H1 (cell line): ENCODE data around the gene TLK1. TPM values are rescaled to one million over a fixed set of nuclear protein-coding genes. Genes with fewer than 3 reads are reported as not detected.

ENCODE experiments used
- CTCF ChIA-PET: fragments of 300-600 bp; sonication (Branson Sonifier 250); formaldehyde crosslinking; loops from one replicate; lab custom pipeline; 2021; ENCODE audit not compliant: partially characterized antibody; lab: Charles Lee
- POLR2A ChIA-PET: fragments of 300-600 bp; sonication (Branson Sonifier 250); formaldehyde crosslinking; loops from one replicate; lab custom pipeline; 2021; ENCODE audit warnings: inconsistent platforms; ENCODE audit not compliant: partially characterized antibody; lab: Charles Lee
- DNase-seq, 2 experiments: peaks; one replicate each; pipeline versions ENCODE4 v3.0.0 to v3.0.0-alpha.2; 2010 to 2022; ENCODE audit warnings: low spot score in 2 of 2, low read depth in 1 of 2, mixed read lengths in 1 of 2
- FAIRE-seq: peaks from 2 replicates; lab custom pipeline; 2011; peaks lifted over from hg19 to GRCh38; lab: Jason Lieb, UNC
- H2AFZ ChIP-seq: 2 replicates; pipeline ENCODE4 v1.8.1; 2012; ENCODE audit warnings: low read length, inconsistent platforms
- H2AK5ac ChIP-seq: 2 replicates; pipeline ENCODE4 v1.6.1; 2013; ENCODE audit warnings: low read depth, low read length
- H2BK120ac ChIP-seq: replicated peaks from 2 replicates; pipeline ENCODE3; 2013; ENCODE audit warnings: low read depth, low read length, inconsistent platforms
- H2BK12ac ChIP-seq: 2 replicates; pipeline ENCODE4 v1.6.1; 2013; ENCODE audit warnings: low read depth, low read length
- H2BK15ac ChIP-seq: 2 replicates; pipeline ENCODE4 v1.6.1; 2013; ENCODE audit warnings: low read length
- H2BK20ac ChIP-seq: 2 replicates; pipeline ENCODE4 v1.6.1; 2013; ENCODE audit warnings: low read length
- H2BK5ac ChIP-seq: 2 replicates; pipeline ENCODE4 v1.6.1; 2013; ENCODE audit warnings: low read depth, low read length
- H3K14ac ChIP-seq: 2 replicates; pipeline ENCODE4 v1.6.1; 2013; ENCODE audit warnings: inconsistent platforms; ENCODE audit not compliant: insufficient read length
- H3K18ac ChIP-seq: 2 replicates; pipeline ENCODE4 v1.6.1; 2013; ENCODE audit warnings: low read length; ENCODE audit errors: extremely low read depth
- H3K23ac ChIP-seq: 2 replicates; pipeline ENCODE4 v1.6.1; 2013; ENCODE audit warnings: inconsistent platforms; ENCODE audit not compliant: insufficient read length
- H3K23me2 ChIP-seq: 2 replicates; pipeline ENCODE4 v1.6.1; 2013; ENCODE audit warnings: low read depth, low read length
- H3K27ac ChIP-seq: 2 replicates; pipeline ENCODE4 v1.6.1; 2011; ENCODE audit warnings: low read depth, low read length, inconsistent platforms
- H3K27me3 ChIP-seq, 4 experiments: replicated peaks in 1 of 4; 1 replicate in 1 of 4; 2 replicates in 3 of 4; pipeline versions ENCODE4 v1.6.1 to v1.8.1; 2011 to 2013; ENCODE audit warnings: low read length in 3 of 4, mild to moderate bottlenecking in 3 of 4, inconsistent platforms in 2 of 4, mixed read lengths in 2 of 4, moderate library complexity in 1 of 4; ENCODE audit not compliant: control insufficient read depth in 3 of 4, insufficient read depth in 3 of 4; ENCODE audit errors: extremely low read depth in 1 of 4
- H3K36me3 ChIP-seq, 4 experiments: 2 replicates each; pipeline versions ENCODE4 v1.6.1 to v1.8.1; 2011 to 2013; ENCODE audit warnings: mild to moderate bottlenecking in 4 of 4, low read length in 3 of 4, moderate library complexity in 2 of 4, control low read depth in 1 of 4, inconsistent platforms in 1 of 4; ENCODE audit not compliant: insufficient read depth in 4 of 4, control insufficient read depth in 2 of 4
- H3K4ac ChIP-seq: replicated peaks from 2 replicates; pipeline ENCODE3; 2013; ENCODE audit warnings: low read length, low read depth, mixed read lengths, inconsistent platforms; ENCODE audit not compliant: insufficient read length
- H3K4me1 ChIP-seq, 4 experiments: replicated peaks in 1 of 4; 1 replicate in 1 of 4; 2 replicates in 3 of 4; pipeline versions ENCODE4 v1.6.1 to v1.8.1; 2011 to 2013; ENCODE audit warnings: low read length in 3 of 4, inconsistent platforms in 2 of 4, mixed read lengths in 1 of 4; ENCODE audit not compliant: insufficient read depth in 4 of 4, control insufficient read depth in 3 of 4
- H3K4me2 ChIP-seq, 2 experiments: 2 replicates each; pipeline versions ENCODE4 v1.6.1 to v1.8.1; 2011 to 2013; ENCODE audit warnings: low read depth in 2 of 2, low read length in 2 of 2, control low read depth in 1 of 2, inconsistent platforms in 1 of 2, mild to moderate bottlenecking in 1 of 2; ENCODE audit not compliant: insufficient read depth in 1 of 2
- H3K4me3 ChIP-seq, 4 experiments: fragments of 200-600, 300-600 bp in 1 of 4; sonication (generic), shearing (Covaris generic), sonication (Bioruptor Twin) in 1 of 4; 2 replicates each; pipeline versions ENCODE4 v1.5.1 to v1.8.1; 2011 to 2016; ENCODE audit warnings: low read length in 4 of 4, low read depth in 3 of 4, control low read depth in 2 of 4, inconsistent platforms in 2 of 4, mild to moderate bottlenecking in 2 of 4, mixed read lengths in 1 of 4, moderate library complexity in 1 of 4; ENCODE audit not compliant: insufficient read depth in 2 of 4; ENCODE audit errors: extremely low read depth in 1 of 4
- H3K56ac ChIP-seq: replicated peaks from 2 replicates; pipeline ENCODE3; 2013; ENCODE audit warnings: low read depth, mild to moderate bottlenecking, mixed read lengths, low read length, inconsistent platforms; ENCODE audit not compliant: insufficient read length
- H3K79me1 ChIP-seq: 2 replicates; pipeline ENCODE4 v1.6.1; 2013; ENCODE audit warnings: low read depth, low read length, control low read depth
- H3K79me2 ChIP-seq, 2 experiments: 2 replicates each; pipeline versions ENCODE4 v1.6.1 to v1.8.1; 2012 to 2013; ENCODE audit warnings: low read length in 2 of 2, mild to moderate bottlenecking in 2 of 2, inconsistent platforms in 1 of 2; ENCODE audit not compliant: insufficient read depth in 2 of 2, control insufficient read depth in 1 of 2
- H3K9ac ChIP-seq, 4 experiments: replicated peaks in 1 of 4; 1 replicate in 1 of 4; 2 replicates in 3 of 4; pipeline versions ENCODE4 v1.6.1 to v1.8.1; 2011 to 2013; ENCODE audit warnings: low read depth in 3 of 4, low read length in 3 of 4, control low read depth in 2 of 4, mild to moderate bottlenecking in 2 of 4, moderate library complexity in 2 of 4, inconsistent platforms in 1 of 4; ENCODE audit errors: extremely low read depth in 1 of 4
- H3K9me3 ChIP-seq, 2 experiments: 2 replicates each; pipeline versions ENCODE4 v1.6.1 to v1.8.1; 2012 to 2013; ENCODE audit warnings: mild to moderate bottlenecking in 2 of 2, moderate library complexity in 2 of 2, control low read depth in 1 of 2, inconsistent platforms in 1 of 2, low read depth in 1 of 2, low read length in 1 of 2, mixed read lengths in 1 of 2; ENCODE audit not compliant: insufficient read depth in 2 of 2
- H4K20me1 ChIP-seq, 2 experiments: replicated peaks in 1 of 2; 2 replicates each; pipeline versions ENCODE3 to v1.8.1; 2011 to 2013; ENCODE audit warnings: inconsistent platforms in 2 of 2, low read length in 2 of 2, mild to moderate bottlenecking in 1 of 2; ENCODE audit not compliant: insufficient read depth in 2 of 2, control insufficient read depth in 1 of 2
- H4K5ac ChIP-seq: 2 replicates; pipeline ENCODE4 v1.6.1; 2013; ENCODE audit warnings: low read length, low read depth, mixed read lengths, inconsistent platforms; ENCODE audit not compliant: insufficient read length
- H4K8ac ChIP-seq: 2 replicates; pipeline ENCODE4 v1.8.0; 2013; ENCODE audit warnings: mild to moderate bottlenecking, moderate library complexity, low read length, inconsistent platforms; ENCODE audit not compliant: insufficient read depth; ENCODE audit errors: extremely low read depth
- H4K91ac ChIP-seq: replicated peaks from 2 replicates; pipeline ENCODE3; 2013; ENCODE audit warnings: low read length, mixed read lengths, inconsistent platforms; ENCODE audit not compliant: insufficient read length
- CHD1 ChIP-seq: IDR thresholded peaks from 2 replicates; pipeline ENCODE4 v1.6.1; 2012; ENCODE audit warnings: low read depth, low read length, improper control_type of control experiment
- CREB1 ChIP-seq: IDR thresholded peaks from 2 replicates; pipeline ENCODE4 v1.6.1; 2012; ENCODE audit warnings: inconsistent platforms
- KDM1A ChIP-seq: fragments of 200-600, 300-600 bp; sonication (generic); IDR thresholded peaks from 2 replicates; pipeline ENCODE4 v1.7.1; 2016; ENCODE audit warnings: mild to moderate bottlenecking, low read length, borderline replicate concordance
- POU5F1 ChIP-seq: IDR thresholded peaks from 2 replicates; pipeline ENCODE4 v1.6.1; 2011; ENCODE audit warnings: low read depth, mild to moderate bottlenecking, low read length, moderate library complexity
- RAD21 ChIP-seq, 2 experiments: IDR thresholded peaks in 1 of 2; conservative IDR thresholded peaks in 1 of 2; 2 replicates each; pipeline ENCODE4 v1.6.1; 2011; ENCODE audit warnings: low read depth in 2 of 2, low read length in 2 of 2, improper control_type of control experiment in 1 of 2, inconsistent platforms in 1 of 2, mild to moderate bottlenecking in 1 of 2, moderate library complexity in 1 of 2
- RNF2 ChIP-seq: fragments of 200-900, 300-1000 bp; sonication (generic); IDR thresholded peaks from 2 replicates; pipeline ENCODE4 v1.7.1; 2016; ENCODE audit warnings: borderline replicate concordance, low read depth, mild to moderate bottlenecking, antibody characterized with exemption, low read length; ENCODE audit not compliant: poor library complexity, severe bottlenecking; ENCODE audit errors: missing control alignments
- SP1 ChIP-seq: IDR thresholded peaks from 2 replicates; pipeline ENCODE4 v1.6.1; 2011; ENCODE audit warnings: low read depth, low read length
- TCF12 ChIP-seq: IDR thresholded peaks from 2 replicates; pipeline ENCODE4 v1.6.1; 2011; ENCODE audit warnings: low read depth, mild to moderate bottlenecking, low read length
- WGBS, 2 experiments: shearing (Covaris generic) in 1 of 2; methylation state at CpG; one replicate each; pipeline versions ENCODE4 v1.1.6 to v1.1.7; 2013 to 2015; ENCODE audit warnings: low lambda C conversion rate in 2 of 2, mixed read lengths in 2 of 2, inconsistent platforms in 1 of 2, low coverage in 1 of 2, missing lambda C conversion rate in 1 of 2; ENCODE audit not compliant: insufficient replicate concordance in 2 of 2, insufficient coverage in 1 of 2, insufficient read length in 1 of 2; ENCODE audit errors: extremely low coverage in 1 of 2, missing lambda C conversion rate in 1 of 2; 5-methylcytosine and 5-hydroxymethylcytosine counted together
- long read RNA-seq, 2 experiments: library from RNA in 1 of 2; library from capped mRNA in 1 of 2; stranded (forward); transcript quantifications; one replicate each; pipeline ENCODE4 v2.0.0, GENCODE V29; 2021; ENCODE audit warnings: inconsistent platforms in 1 of 2
- polyA minus RNA-seq, 3 experiments: library from RNA; depleted of rRNA, polyadenylated mRNA; stranded (reverse); fragments of >200 nt; gene quantifications; 1 replicate in 2 of 3; 2 replicates in 1 of 3; pipeline ENCODE4 v1.2.3, GENCODE V29; 2011
- polyA plus RNA-seq, 7 experiments: library from polyadenylated mRNA; depleted of rRNA in 3 of 7; stranded (reverse) in 5 of 7; unstranded in 2 of 7; fragments of >200 nt in 5 of 7; fragments of 200-250 nt in 2 of 7; gene quantifications; 1 replicate in 5 of 7; 2 replicates in 1 of 7; 4 replicates in 1 of 7; pipeline versions ENCODE4 v1.2.1 to v1.2.3, GENCODE V29; 2011 to 2013; ENCODE audit warnings: missing spikeins in 2 of 7, mixed read lengths in 2 of 7
- total RNA-seq: library from RNA; stranded (reverse); fragmentation: NEBNext Ultra II Directional; extraction: Animal tissue kit (Norgen Biotek cat#: 25700); gene quantifications from 2 replicates; pipeline ENCODE4 v1.2.1, GENCODE V29; 2021

Gene TLK1
- total RNA-seq: 97.4 and 102 TPM in 2 replicates
- polyA plus RNA-seq (2011; rRNA removed): 8.9 and 11.2 TPM in 2 replicates
- polyA plus RNA-seq (2011; cell fraction: cytosol; rRNA removed): 12.1 TPM
- polyA plus RNA-seq (2011; cell fraction: nucleus; rRNA removed): 13.2 TPM
- 28.6 to 41.6 TPM (median 37.1 TPM) in 4 replicates for polyA plus RNA-seq (2012, experiment 1 of 2)
- polyA plus RNA-seq (2012, experiment 2 of 2): 1.9 TPM
- polyA plus RNA-seq (2013, experiment 1 of 2): 37.4 TPM
- polyA plus RNA-seq (2013, experiment 2 of 2): 38.2 TPM
- polyA minus RNA-seq (2011; rRNA and poly(A)+ RNA removed): 27.5 and 33.8 TPM in 2 replicates
- polyA minus RNA-seq (2011; cell fraction: cytosol; rRNA and poly(A)+ RNA removed): 33.2 TPM
- polyA minus RNA-seq (2011; cell fraction: nucleus; rRNA and poly(A)+ RNA removed): 85.9 TPM
- long read RNA-seq, experiment 1, full-length matches to known transcripts: 1 of 23 reads
- long read RNA-seq, experiment 1, partial matches to known transcripts: 8 of 23 reads
- long read RNA-seq, experiment 1, other reads (novel, unspliced or antisense): 14 of 23 reads
- long read RNA-seq, experiment 2, partial matches to known transcripts: 4 of 5 reads
- long read RNA-seq, experiment 2, other reads (novel, unspliced or antisense): 1 of 5 reads

- Histone ChIP-seq H3K56ac (peak within 1 kb of the TSS; percentile 98), H3K79me1 (no peaks in the 10 kb centered on the region), H3K79me2 (peaks cover 26 to 56% of the 10 kb centered on the region in 2 experiments), H2BK5ac (peak within 1 kb of the TSS; percentile 93), H3K36me3 (no peaks in the 10 kb centered on the region), H4K5ac (peak within 1 kb of the TSS; percentile 98), H3K23ac (no peak within 1 kb of the TSS), H3K18ac (peak within 1 kb of the TSS; percentile 95), H4K91ac (peak within 1 kb of the TSS; percentile 95), H3K27me3 (no peaks in the 10 kb centered on the region), H2BK120ac (no peak within 1 kb of the TSS), H3K4ac (peak within 1 kb of the TSS; percentile 81), H3K14ac (peak within 1 kb of the TSS; percentile 98), H3K4me2 (peak within 1 kb of the TSS; percentile 78 to 90), H3K4me1 (peaks cover 0 to 3% (median 0%) of the 10 kb centered on the region in 4 experiments; a peak in 3 of 7 replicates), H3K9me3 (no peaks in the 10 kb centered on the region), H2AFZ (0 out of 2 replicates have a peak within 1 kb of the TSS, but pooled peaks have one; percentile 14), H2BK15ac (0 out of 2 replicates have a peak within 1 kb of the TSS, but pooled peaks have one; percentile 20), H4K20me1 (peaks cover 0 to 6% of the 10 kb centered on the region in 2 experiments), H2AK5ac (no peak within 1 kb of the TSS), H4K8ac (peak within 1 kb of the TSS; percentile 98), H3K4me3 (peak within 1 kb of the TSS; percentile 87 to 100 (median 92)), H3K9ac (peak within 1 kb of the TSS; percentile 87 to 91 (median 89)), H2BK12ac (no peak within 1 kb of the TSS), H3K23me2 (peaks cover 3% of the 10 kb centered on the region), H2BK20ac (no peak within 1 kb of the TSS), H3K27ac (peak within 1 kb of the TSS; percentile 92)
- ChIA-PET POLR2A (interaction anchor here (0.6 to 3.9 kb wide), 13 partner anchors 10 to 323 kb away, joined by 3 to 21 read pairs (median 4); partner anchors contain the start of genes DCAF17 and METTL8), CTCF (interaction anchor here (0.6 to 1.6 kb wide), 3 partner anchors 73 to 256 kb away, joined by 3 read pairs; no protein-coding TSS in a partner anchor)
- 2% methylated on average over 37 of the region's 97 CpGs; no CpG with 5 or more reads in 1 of the 2 experiments for WGBS, 2 experiments
- no peak for FAIRE-seq
- peak in 1 of 2 experiments; percentile 84 for DNase-seq
- TF ChIP-seq TCF12 (no peak), POU5F1 (no peak), RNF2 (no peak), CHD1 (no peak), CREB1 (peak; percentile 33; the same call in 1 of the 2 replicates), KDM1A (no peak), SP1 (no peak), RAD21 (IDR thresholded peaks at IDR 0.05 in 1 of 2, conservative IDR thresholded peaks at IDR 0.05 in 1 of 2; ENCODE audit: low read depth in 2 of 2, low read length in 2 of 2) (peak in 1 of 2 experiments; percentile 45; a peak in 2 of 4 replicates)
These were observed at the start of gene TLK1 for GRCh38 chr2:171160119-171160955. TLK1 (minus strand) TSS chr2:171160893; CDS start chr2:171160428, 465 bp downstream.
